ENCODE measurements around the gene TRAPPC11.

TRAPPC11 gene

DNA sequence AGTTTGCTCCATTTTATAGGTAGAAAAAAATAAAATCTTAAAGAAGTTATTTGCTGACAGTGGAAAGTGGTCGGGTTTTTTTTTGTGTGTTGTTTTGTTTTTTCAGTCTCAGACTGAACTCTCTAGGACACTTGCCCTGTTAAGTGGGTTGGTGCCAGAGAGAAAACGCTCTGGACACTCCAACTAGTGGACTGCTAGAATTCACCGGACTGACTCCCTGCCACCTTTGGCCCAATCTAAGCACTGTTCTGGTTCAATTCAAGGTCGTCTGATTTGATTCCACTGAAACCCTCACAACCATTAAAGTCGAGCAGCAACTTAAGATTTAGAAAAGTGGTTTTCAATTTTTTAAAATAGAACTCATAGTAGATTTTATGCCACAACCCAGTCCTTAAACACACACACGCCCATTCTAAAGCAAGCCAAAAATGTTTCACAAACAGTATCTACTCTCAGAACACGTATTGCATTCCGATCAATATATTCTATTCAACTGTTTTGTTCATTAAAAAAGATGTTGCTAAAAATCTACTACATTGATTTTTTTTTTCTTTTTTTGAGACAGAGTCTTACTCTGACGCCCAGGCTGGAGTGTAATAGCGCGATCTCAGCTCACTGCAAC, 27.4 kb upstream of the TRAPPC11 start:
- TF ChIP-seq YY1 (IDR thresholded peaks at IDR 0.05; ENCODE audit: insufficient read depth, insufficient read length) (no peak), SUZ12 (IDR thresholded peaks at IDR 0.05; ENCODE audit: extremely low read depth, insufficient read depth, insufficient read length) (no peak), ZNF274 (IDR thresholded peaks at IDR 0.05; ENCODE audit: low read depth, low read length) (no peak)
- Histone ChIP-seq H3K9ac (ENCODE audit: insufficient read length, low read depth) (no peak overlapping the region), H3K9me3 (ENCODE audit: insufficient read depth, low read length) (no peaks in the 10 kb centered on the region), H3K27me3 (ENCODE audit: insufficient read depth, insufficient read length) (no peaks in the 10 kb centered on the region), H3K36me3 (ENCODE audit: insufficient read depth, insufficient read length, low read length) (no peaks in the 10 kb centered on the region), H3K4me1 (ENCODE audit: insufficient read depth, insufficient read length) (no peaks in the 10 kb centered on the region), H3K4me3 (ENCODE audit: insufficient read length, low read depth) (no peak overlapping the region)
- DNase-seq (ENCODE audit: low read depth, low spot score), result no peak

DNA sequence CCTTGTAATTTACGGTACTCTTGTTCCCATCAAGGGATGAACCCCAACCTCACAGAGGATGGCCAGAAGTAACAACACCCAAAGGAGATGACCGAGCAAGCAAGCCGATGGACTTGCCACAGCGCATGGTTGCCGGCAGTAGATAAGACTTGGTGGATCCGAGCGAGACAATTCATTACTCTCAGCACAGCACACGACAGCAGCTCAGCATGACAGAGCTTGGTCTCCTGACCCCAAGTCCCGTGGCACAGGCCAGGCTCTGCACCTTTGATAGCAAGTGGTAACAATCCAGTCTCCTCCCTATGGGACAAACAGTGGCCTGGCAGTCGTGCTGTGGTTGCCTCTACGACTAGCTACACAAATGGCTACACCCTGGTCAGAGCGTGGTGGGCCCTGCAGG, 26.4 kb upstream of the TRAPPC11 start:
- no peaks in the 10 kb centered on the region for H3K36me3 ChIP-seq (ENCODE audit: insufficient read depth, insufficient read length, low read length)
- H3K27me3 ChIP-seq (ENCODE audit: insufficient read depth, insufficient read length), result no peaks in the 10 kb centered on the region
- no peaks in the 10 kb centered on the region for H3K9me3 ChIP-seq (ENCODE audit: insufficient read depth, low read length)
- no peaks in the 10 kb centered on the region for H3K4me1 ChIP-seq (ENCODE audit: insufficient read depth, insufficient read length)
- TF ChIP-seq SUZ12 (IDR thresholded peaks at IDR 0.05; ENCODE audit: extremely low read depth, insufficient read depth, insufficient read length) (no peak), YY1 (IDR thresholded peaks at IDR 0.05; ENCODE audit: insufficient read depth, insufficient read length) (no peak), ZNF274 (IDR thresholded peaks at IDR 0.05; ENCODE audit: low read depth, low read length) (no peak)
- H3K4me3 ChIP-seq (ENCODE audit: insufficient read length, low read depth), result no peak overlapping the region
- no peak overlapping the region for H3K9ac ChIP-seq (ENCODE audit: insufficient read length, low read depth)
- DNase-seq (ENCODE audit: low read depth, low spot score), result no peak

DNA sequence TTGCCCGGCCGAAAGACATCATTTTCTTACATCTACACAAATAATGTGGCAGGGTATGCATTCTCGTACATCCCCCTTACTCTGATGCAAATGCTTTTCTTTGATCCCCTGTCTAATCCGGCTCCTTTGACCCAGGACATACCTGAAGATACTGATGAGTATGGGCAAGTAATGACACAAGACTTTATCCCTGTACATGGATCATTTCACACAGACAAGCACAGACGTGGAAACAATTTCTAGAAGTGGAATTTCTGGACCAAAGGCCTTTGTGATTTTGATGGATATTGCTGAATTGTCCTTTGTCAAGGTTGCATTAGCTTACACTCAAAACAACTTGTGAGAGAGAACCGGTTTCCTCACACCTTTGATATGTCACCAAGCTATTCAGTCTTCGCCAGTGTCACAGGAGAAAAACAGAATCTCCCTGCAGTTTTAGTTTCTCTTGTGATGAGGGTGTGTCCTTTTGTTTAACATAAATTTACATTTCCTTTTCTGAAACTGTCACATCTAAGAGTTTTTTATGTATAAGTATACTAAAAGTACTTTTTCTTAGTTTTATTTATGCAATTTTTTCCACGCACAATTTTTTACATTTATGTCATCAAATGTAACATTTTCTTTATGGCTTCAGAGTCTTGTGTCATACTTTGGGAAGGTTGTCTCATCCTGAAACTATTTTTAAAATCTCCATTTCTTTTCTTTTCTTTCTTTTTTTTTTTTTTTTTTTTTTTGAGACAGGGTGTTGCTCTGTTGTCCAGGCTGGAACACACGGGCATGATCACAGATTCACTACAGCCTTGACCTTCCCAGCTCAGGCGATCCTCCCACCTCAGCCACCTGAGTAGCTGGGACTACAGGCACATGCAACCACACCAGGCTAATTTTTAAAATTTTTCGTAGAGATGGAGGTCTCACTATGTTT, 25.4 kb upstream of the TRAPPC11 start:
- TF ChIP-seq ZNF274 (IDR thresholded peaks at IDR 0.05; ENCODE audit: low read depth, low read length) (no peak), SUZ12 (IDR thresholded peaks at IDR 0.05; ENCODE audit: extremely low read depth, insufficient read depth, insufficient read length) (no peak), YY1 (IDR thresholded peaks at IDR 0.05; ENCODE audit: insufficient read depth, insufficient read length) (no peak)
- no peaks in the 10 kb centered on the region for H3K4me1 ChIP-seq (ENCODE audit: insufficient read depth, insufficient read length)

DNA sequence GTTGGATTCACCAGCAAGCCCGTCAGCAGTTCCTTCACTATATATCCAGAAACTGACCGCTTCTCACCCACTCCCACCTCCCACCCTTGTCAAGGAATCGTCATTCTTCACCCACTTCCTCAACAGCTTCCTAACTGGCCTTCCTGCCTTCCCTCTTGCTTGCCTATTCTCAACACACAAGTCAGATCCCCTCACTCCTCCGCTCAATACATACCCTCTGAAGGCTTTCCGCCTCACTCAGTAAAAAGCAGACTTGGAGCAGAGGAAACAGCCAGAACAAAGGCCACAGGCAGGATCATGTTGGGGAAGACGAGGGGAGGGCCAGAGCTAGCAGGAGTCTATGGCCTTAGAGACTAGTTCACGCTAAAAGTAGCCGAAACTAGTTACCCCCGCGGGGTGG, 23.8 kb upstream of the TRAPPC11 start:
- H3K27me3 ChIP-seq (ENCODE audit: insufficient read depth, insufficient read length), result no peaks in the 10 kb centered on the region
- no peaks in the 10 kb centered on the region for H3K9me3 ChIP-seq (ENCODE audit: insufficient read depth, low read length)
- no peak for TF ChIP-seq YY1 (IDR thresholded peaks at IDR 0.05; ENCODE audit: insufficient read depth, insufficient read length)
- no peak for TF ChIP-seq SUZ12 (IDR thresholded peaks at IDR 0.05; ENCODE audit: extremely low read depth, insufficient read depth, insufficient read length)
- TF ChIP-seq ZNF274 (IDR thresholded peaks at IDR 0.05; ENCODE audit: low read depth, low read length), result no peak
- H3K9ac ChIP-seq (ENCODE audit: insufficient read length, low read depth), result no peak overlapping the region
- H3K4me1 ChIP-seq (ENCODE audit: insufficient read depth, insufficient read length), result no peaks in the 10 kb centered on the region
- DNase-seq (ENCODE audit: low read depth, low spot score), result no peak
- no peak overlapping the region for H3K4me3 ChIP-seq (ENCODE audit: insufficient read length, low read depth)
- H3K36me3 ChIP-seq (ENCODE audit: insufficient read depth, insufficient read length, low read length), result no peaks in the 10 kb centered on the region

More for the DNA sequence above, 25.4 kb upstream of the TRAPPC11 start:
- DNase-seq (ENCODE audit: low read depth, low spot score), result no peak
- no peak overlapping the region for H3K9ac ChIP-seq (ENCODE audit: insufficient read length, low read depth)
- H3K36me3 ChIP-seq (ENCODE audit: insufficient read depth, insufficient read length, low read length), result no peaks in the 10 kb centered on the region
- H3K9me3 ChIP-seq (ENCODE audit: insufficient read depth, low read length), result no peaks in the 10 kb centered on the region
- no peak overlapping the region for H3K4me3 ChIP-seq (ENCODE audit: insufficient read length, low read depth)
- no peaks in the 10 kb centered on the region for H3K27me3 ChIP-seq (ENCODE audit: insufficient read depth, insufficient read length)

DNA sequence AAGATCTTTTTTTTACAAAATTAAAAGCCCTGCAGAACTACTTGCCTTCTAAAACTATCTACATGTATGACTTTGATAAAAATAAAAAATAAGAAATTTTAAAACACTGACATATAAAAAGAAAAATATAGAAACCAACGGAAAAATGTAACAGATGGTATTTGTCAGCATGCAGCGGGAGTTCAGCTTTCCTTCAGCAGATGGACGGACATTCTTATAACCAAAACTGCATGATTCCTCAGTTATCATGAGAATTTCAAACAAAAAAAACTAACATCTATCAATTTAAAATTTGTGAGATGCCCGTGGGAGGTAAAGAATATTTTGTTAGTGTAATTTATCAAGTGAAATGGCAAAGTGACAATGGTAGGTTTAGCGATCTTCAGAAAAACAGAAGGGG, 23.4 kb upstream of the TRAPPC11 start:
- no peak overlapping the region for H3K4me3 ChIP-seq (ENCODE audit: insufficient read length, low read depth)
- H3K9ac ChIP-seq (ENCODE audit: insufficient read length, low read depth), result no peak overlapping the region
- no peaks in the 10 kb centered on the region for H3K36me3 ChIP-seq (ENCODE audit: insufficient read depth, insufficient read length, low read length)
- DNase-seq (ENCODE audit: low read depth, low spot score), result no peak
- no peaks in the 10 kb centered on the region for H3K27me3 ChIP-seq (ENCODE audit: insufficient read depth, insufficient read length)
- no peaks in the 10 kb centered on the region for H3K9me3 ChIP-seq (ENCODE audit: insufficient read depth, low read length)
- no peaks in the 10 kb centered on the region for H3K4me1 ChIP-seq (ENCODE audit: insufficient read depth, insufficient read length)
- TF ChIP-seq SUZ12 (IDR thresholded peaks at IDR 0.05; ENCODE audit: extremely low read depth, insufficient read depth, insufficient read length), result no peak
- TF ChIP-seq ZNF274 (IDR thresholded peaks at IDR 0.05; ENCODE audit: low read depth, low read length), result no peak
- no peak for TF ChIP-seq YY1 (IDR thresholded peaks at IDR 0.05; ENCODE audit: insufficient read depth, insufficient read length)

DNA sequence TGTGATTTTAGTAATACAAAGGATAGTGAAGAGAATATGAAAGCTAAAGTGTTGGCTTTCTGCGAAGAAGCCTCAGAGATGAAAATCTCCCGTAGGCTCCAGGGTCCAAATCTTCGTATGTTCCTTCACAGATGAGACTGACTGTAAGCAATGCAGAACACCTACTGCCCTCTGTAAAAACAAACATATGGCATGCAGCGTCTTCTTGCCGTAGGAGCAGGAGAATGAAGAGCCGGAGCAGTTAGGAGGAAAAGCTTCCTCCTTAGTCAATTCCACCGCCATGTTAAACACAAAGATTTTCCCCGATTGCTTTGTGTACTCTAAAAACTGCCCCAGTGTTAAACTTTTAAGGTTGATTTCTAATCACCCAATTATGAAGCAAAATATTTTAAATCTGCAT, 22.6 kb upstream of the TRAPPC11 start:
- Histone ChIP-seq H3K4me3 (ENCODE audit: insufficient read length, low read depth) (no peak overlapping the region), H3K9me3 (ENCODE audit: insufficient read depth, low read length) (no peaks in the 10 kb centered on the region), H3K4me1 (ENCODE audit: insufficient read depth, insufficient read length) (no peaks in the 10 kb centered on the region), H3K27me3 (ENCODE audit: insufficient read depth, insufficient read length) (no peaks in the 10 kb centered on the region), H3K9ac (ENCODE audit: insufficient read length, low read depth) (no peak overlapping the region), H3K36me3 (ENCODE audit: insufficient read depth, insufficient read length, low read length) (no peaks in the 10 kb centered on the region)
- DNase-seq (ENCODE audit: low read depth, low spot score), result no peak
- TF ChIP-seq ZNF274 (IDR thresholded peaks at IDR 0.05; ENCODE audit: low read depth, low read length), result no peak
- no peak for TF ChIP-seq SUZ12 (IDR thresholded peaks at IDR 0.05; ENCODE audit: extremely low read depth, insufficient read depth, insufficient read length)
- no peak for TF ChIP-seq YY1 (IDR thresholded peaks at IDR 0.05; ENCODE audit: insufficient read depth, insufficient read length)

DNA sequence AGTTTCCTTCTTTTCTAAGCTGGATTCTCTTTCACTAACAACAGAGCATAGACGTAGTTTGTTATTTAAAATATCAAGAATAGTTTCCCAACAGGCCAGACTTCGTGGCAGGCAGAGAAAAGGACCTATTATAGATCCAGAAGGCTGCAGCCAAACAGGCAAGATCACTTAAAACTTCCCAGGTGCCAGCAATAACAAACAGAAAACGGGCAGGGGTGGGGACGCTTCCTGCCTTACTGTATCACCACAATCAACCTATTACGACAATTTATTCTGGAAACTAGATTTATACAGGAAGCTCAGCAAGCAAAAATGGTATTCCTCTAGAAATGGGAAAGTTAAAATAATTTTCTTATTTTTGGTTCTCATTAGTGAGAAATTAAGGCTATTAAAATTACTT, 22.2 kb upstream of the TRAPPC11 start:
- Histone ChIP-seq H3K27me3 (ENCODE audit: insufficient read depth, insufficient read length) (no peaks in the 10 kb centered on the region), H3K4me1 (ENCODE audit: insufficient read depth, insufficient read length) (no peaks in the 10 kb centered on the region), H3K36me3 (ENCODE audit: insufficient read depth, insufficient read length, low read length) (no peaks in the 10 kb centered on the region), H3K9ac (ENCODE audit: insufficient read length, low read depth) (no peak overlapping the region), H3K9me3 (ENCODE audit: insufficient read depth, low read length) (no peaks in the 10 kb centered on the region), H3K4me3 (ENCODE audit: insufficient read length, low read depth) (no peak overlapping the region)
- TF ChIP-seq SUZ12 (IDR thresholded peaks at IDR 0.05; ENCODE audit: extremely low read depth, insufficient read depth, insufficient read length) (no peak), YY1 (IDR thresholded peaks at IDR 0.05; ENCODE audit: insufficient read depth, insufficient read length) (no peak), ZNF274 (IDR thresholded peaks at IDR 0.05; ENCODE audit: low read depth, low read length) (no peak)
- no peak for DNase-seq (ENCODE audit: low read depth, low spot score)
